B cell (primary cell): ENCODE measurements around the gene HECTD1. TPM values are rescaled to one million over a fixed set of nuclear protein-coding genes. Genes with fewer than 3 reads are reported as not detected.

ENCODE experiments used
- ATAC-seq: fragments of 200-7000 bp; cut with Tn5 transposase; one replicate; pipeline ENCODE4 v1.10.0; 2021; ENCODE audit warnings: low read depth, mild to moderate bottlenecking, moderate number of reproducible peaks, moderate library complexity
- CTCF ChIA-PET: fragments of 350-600 bp; sonication (Branson Sonifier 250); formaldehyde crosslinking; loops from one replicate; lab custom pipeline; 2021; ENCODE audit warnings: antibody characterized with exemption, inconsistent platforms; lab: Charles Lee
- POLR2A ChIA-PET: fragments of 350-600 bp; sonication (Branson Sonifier 250); formaldehyde crosslinking; loops from one replicate; lab custom pipeline; 2021; ENCODE audit warnings: antibody characterized with exemption; lab: Charles Lee
- DNase-seq: peaks from one replicate; pipeline ENCODE4 v3.0.0; 2013
- H2AFZ ChIP-seq: 2 replicates; pipeline ENCODE4 v1.6.1; 2012; ENCODE audit warnings: mild to moderate bottlenecking, low read depth, low read length; ENCODE audit not compliant: insufficient read depth, poor library complexity, severe bottlenecking
- H3K27ac ChIP-seq, 2 donors: 1 replicate in 1 of 2; 2 replicates in 1 of 2; pipeline ENCODE4 v1.5.1; 2012 to 2013; ENCODE audit warnings: low read length in 2 of 2, mild to moderate bottlenecking in 2 of 2, moderate library complexity in 1 of 2
- H3K27me3 ChIP-seq, 4 experiments: fragments of 200-600 bp in 1 of 4; sonication (generic) in 1 of 4; replicated peaks in 1 of 4; 1 replicate in 2 of 4; 2 replicates in 2 of 4; pipeline versions ENCODE4 v1.6.1 to v1.7.0; 2013 to 2016; ENCODE audit warnings: low read length in 3 of 4, mild to moderate bottlenecking in 2 of 4, mixed read lengths in 1 of 4, moderate library complexity in 1 of 4; ENCODE audit not compliant: insufficient read depth in 4 of 4, control insufficient read depth in 3 of 4; ENCODE audit errors: control extremely low read depth in 1 of 4
- H3K36me3 ChIP-seq, 2 experiments: replicated peaks in 1 of 2; 1 replicate in 1 of 2; 2 replicates in 1 of 2; pipeline versions ENCODE4 v1.6.1 to v1.7.1; 2013; ENCODE audit warnings: low read length in 1 of 2; ENCODE audit not compliant: insufficient read depth in 2 of 2, control insufficient read depth in 1 of 2; ENCODE audit errors: control extremely low read depth in 1 of 2, extremely low read depth in 1 of 2
- H3K4me1 ChIP-seq, 2 donors: fragments of 200-600 bp in 1 of 2; sonication (generic) in 1 of 2; 1 replicate in 1 of 2; 2 replicates in 1 of 2; pipeline versions ENCODE4 v1.5.1 to v1.6.1; 2013 to 2017; ENCODE audit warnings: low read length in 2 of 2; ENCODE audit not compliant: control insufficient read depth in 2 of 2, insufficient read depth in 2 of 2
- H3K4me2 ChIP-seq: replicated peaks from 2 replicates; pipeline ENCODE3; 2012; ENCODE audit warnings: mild to moderate bottlenecking, low read depth, low read length; ENCODE audit not compliant: poor library complexity, severe bottlenecking
- H3K4me3 ChIP-seq, 5 experiments: fragments of 200-600 bp in 1 of 5; sonication (generic) in 1 of 5; 1 replicate in 3 of 5; 2 replicates in 2 of 5; pipeline versions ENCODE4 v1.5.1 to v1.7.0; 2011 to 2016; ENCODE audit warnings: low read length in 4 of 5, mild to moderate bottlenecking in 4 of 5, low read depth in 2 of 5, control low read depth in 1 of 5, moderate library complexity in 1 of 5; ENCODE audit not compliant: insufficient read depth in 1 of 5; ENCODE audit errors: control extremely low read depth in 1 of 5, extremely low read depth in 1 of 5
- H3K79me2 ChIP-seq: fragments of 200-600 bp; sonication (generic); one replicate; pipeline ENCODE4 v1.6.0; 2016; ENCODE audit warnings: low read length; ENCODE audit not compliant: control insufficient read depth, insufficient read depth
- H3K9ac ChIP-seq: fragments of 200-600 bp; sonication (generic); 2 replicates; pipeline ENCODE4 v1.6.1; 2017; ENCODE audit warnings: mild to moderate bottlenecking, low read length, moderate library complexity
- H3K9me3 ChIP-seq, 3 donors: one replicate each; pipeline versions ENCODE4 v1.6.1 to v1.7.1; 2013; ENCODE audit warnings: low read length in 2 of 3; ENCODE audit not compliant: control insufficient read depth in 2 of 3, insufficient read depth in 1 of 3; ENCODE audit errors: control extremely low read depth in 1 of 3
- H4K20me1 ChIP-seq: 2 replicates; pipeline ENCODE4 v1.6.0; 2012; ENCODE audit warnings: mild to moderate bottlenecking, low read length; ENCODE audit not compliant: insufficient read depth, control insufficient read depth, poor library complexity, severe bottlenecking
- H3K27ac Mint-ChIP-seq: one replicate; pipeline ENCODE4 v1.8.0; 2021; ENCODE audit warnings: mixed read lengths
- H3K27me3 Mint-ChIP-seq: one replicate; pipeline ENCODE4 v1.8.0; 2021; ENCODE audit warnings: mixed read lengths
- H3K4me1 Mint-ChIP-seq: one replicate; pipeline ENCODE4 v1.8.0; 2021; ENCODE audit warnings: mixed read lengths
- H3K4me3 Mint-ChIP-seq: one replicate; pipeline ENCODE4 v1.8.0; 2021; ENCODE audit warnings: mixed read lengths
- H3K9me3 Mint-ChIP-seq: one replicate; pipeline ENCODE4 v1.8.0; 2022; ENCODE audit warnings: mixed read lengths; ENCODE audit not compliant: insufficient read depth
- CTCF ChIP-seq: fragments of 200-600 bp; IDR thresholded peaks from one replicate; pipeline ENCODE4 v1.8.0; 2022; ENCODE audit warnings: antibody characterized with exemption, mild to moderate bottlenecking
- EZH2 ChIP-seq: IDR thresholded peaks from 2 replicates; pipeline ENCODE4 v1.6.1; 2012; ENCODE audit warnings: borderline replicate concordance, low read depth, mild to moderate bottlenecking, moderate library complexity, low read length; ENCODE audit not compliant: insufficient read depth, poor library complexity, severe bottlenecking
- WGBS: methylation state at CpG from one replicate; pipeline ENCODE4 v1.1.5; 2013; ENCODE audit warnings: missing lambda C conversion rate; ENCODE audit not compliant: insufficient coverage; 5-methylcytosine and 5-hydroxymethylcytosine counted together
- intact Hi-C: fragments of 100-400 bp; cut with micrococcal nuclease; formaldehyde crosslinking; loops from one replicate; pipeline ENCODE4 v1.10.0; 2022
- polyA plus RNA-seq: library from polyadenylated mRNA; depleted of rRNA; stranded (reverse); fragments of >200 nt; gene quantifications from 2 replicates; pipeline ENCODE4 v1.2.3, GENCODE V29; 2012
- total RNA-seq, 2 donors: library from RNA; stranded (reverse); fragments of 120-200 nt in 1 of 2; gene quantifications; 1 replicate in 1 of 2; 2 replicates in 1 of 2; pipeline versions ENCODE4 v1.2.3 to v1.2.4, GENCODE V29; 2013 to 2022

The HECTD1 gene
- total and polyA plus RNA-seq, 2 donors (not counting 1 experiment from before 2014, with no cell fraction given) = 63.1 to 184 TPM

- no peak overlapping the region for H3K4me3 ChIP-seq
- Mint-ChIP-seq H3K9me3 (no peaks in the 10 kb centered on the region), H3K27ac (no peak overlapping the region), H3K4me1 (no peaks in the 10 kb centered on the region), H3K27me3 (no peaks in the 10 kb centered on the region), H3K4me3 (no peak overlapping the region)
- H4K20me1 ChIP-seq = no peaks in the 10 kb centered on the region
- no peaks in the 10 kb centered on the region for H3K79me2 ChIP-seq
- no peak overlapping the region for H2AFZ ChIP-seq
- H3K4me2 ChIP-seq = no peak overlapping the region
- ATAC-seq = no peak
- no peaks in the 10 kb centered on the region for H3K9me3 ChIP-seq
- no peaks in the 10 kb centered on the region for H3K36me3 ChIP-seq
- intact Hi-C loops = no loop called here
- H3K27me3 ChIP-seq = no peaks in the 10 kb centered on the region
- H3K4me1 ChIP-seq = no peaks in the 10 kb centered on the region
- H3K9ac ChIP-seq = no peak overlapping the region
- no peak for TF ChIP-seq CTCF
- no peak for TF ChIP-seq EZH2
- ChIA-PET POLR2A (no interaction called here), CTCF (interaction anchor here (0.6 kb wide), 1 partner anchor 1160 kb away, joined by 3 read pairs; no protein-coding TSS in a partner anchor)
- 57% methylated on average over 1 of the region's 1 CpG for WGBS
- DNase-seq = no peak
- H3K27ac ChIP-seq = no peak overlapping the region
Measured at GRCh38 chr14:31252865-31253264, 45.3 kb upstream of the HECTD1 start.

GRCh38 chr14:31251028-31251958, 43.7 kb upstream of the HECTD1 start:
- Histone ChIP-seq H3K4me2 (no peak overlapping the region), H3K4me1 (no peaks in the 10 kb centered on the region), H3K36me3 (no peaks in the 10 kb centered on the region), H4K20me1 (no peaks in the 10 kb centered on the region), H3K27me3 (no peaks in the 10 kb centered on the region), H3K9me3 (no peaks in the 10 kb centered on the region), H3K9ac (no peak overlapping the region), H3K27ac (no peak overlapping the region), H3K4me3 (no peak overlapping the region), H2AFZ (no peak overlapping the region), H3K79me2 (no peaks in the 10 kb centered on the region)
- ChIA-PET CTCF (no interaction called here), POLR2A (no interaction called here)
- no peak for ATAC-seq
- intact Hi-C loops = no loop called here
- Mint-ChIP-seq H3K4me1 (no peaks in the 10 kb centered on the region), H3K27ac (no peak overlapping the region), H3K27me3 (no peaks in the 10 kb centered on the region), H3K4me3 (no peak overlapping the region), H3K9me3 (no peaks in the 10 kb centered on the region)
- 61% methylated on average over 7 of the region's 10 CpGs for WGBS
- no peak for TF ChIP-seq EZH2
- TF ChIP-seq CTCF = no peak
- DNase-seq = no peak
